ENCODE measurements around the gene SFMBT2. TPM values are rescaled to one million over a fixed set of nuclear protein-coding genes. Genes with fewer than 3 reads are reported as not detected.

The SFMBT2 gene
- total and polyA plus RNA-seq, 2 of the 4 experiments (the other 2 are of a cell fraction) = 0.70 to 1.3 TPM

GRCh38 chr10:7159517-7159916, 251.3 kb downstream of the SFMBT2 start:
- CTCF ChIA-PET = no interaction called here
- no peak overlapping the region for H3K4me2 ChIP-seq (ENCODE audit: low read depth, low read length)
- H3K4me3 ChIP-seq (ENCODE audit: insufficient read depth, low read depth, low read length) = no peak overlapping the region
- no TSS peak for BruUV-seq (replicated peaks)
- no peak overlapping the region for H2BK15ac ChIP-seq (ENCODE audit: low read depth, low read length)
- no peaks in the 10 kb centered on the region for H3K27me3 ChIP-seq (ENCODE audit: control insufficient read depth, insufficient read depth, low read length)
- no peak overlapping the region for H3K4ac ChIP-seq (ENCODE audit: low read depth, low read length)
- dilution Hi-C loops (cut with HindIII; ENCODE audit: low sequenced_read_pairs, unreplicated experiment) (no loop called here), in situ Hi-C loops (cut with MboI; ENCODE audit: low sequenced_read_pairs) (no loop called here), intact Hi-C loops (cut with micrococcal nuclease) (no loop called here)
- no peak overlapping the region for H3K18ac ChIP-seq (ENCODE audit: low read depth, low read length)
- TF ChIP-seq FOS (IDR thresholded peaks at IDR 0.05; ENCODE audit: low read depth, low read length) (no peak), CHD1 (IDR thresholded peaks at IDR 0.05; ENCODE audit: low read depth, low read length) (no peak), RFX5 (IDR thresholded peaks at IDR 0.05; ENCODE audit: low read depth, low read length) (no peak), MXI1 (IDR thresholded peaks at IDR 0.05; ENCODE audit: borderline replicate concordance, low read depth, low read length) (no peak), NFE2L2 (IDR thresholded peaks at IDR 0.05; ENCODE audit: low read depth, low read length) (no peak), ELK1 (IDR thresholded peaks at IDR 0.05; ENCODE audit: borderline replicate concordance, low read depth, low read length) (no peak), SMC3 (IDR thresholded peaks at IDR 0.05; ENCODE audit: low read depth, low read length) (no peak), POLR2A (IDR thresholded peaks at IDR 0.05; ENCODE audit: low read depth, low read length) (no peak), RCOR1 (IDR thresholded peaks at IDR 0.05; ENCODE audit: insufficient replicate concordance, low read length) (no peak)
- no peak overlapping the region for H4K5ac ChIP-seq (ENCODE audit: low read depth, low read length)
- no peaks in the 10 kb centered on the region for H3K9me1 ChIP-seq (ENCODE audit: insufficient read depth, low read length)
- H2BK120ac ChIP-seq (ENCODE audit: low read depth, low read length) = no peak overlapping the region
- H3K23ac ChIP-seq (ENCODE audit: low read depth, low read length) = no peak overlapping the region
- DNase-seq (no peak), ATAC-seq (ENCODE audit: low read depth) (no peak)
- WGBS, 2 experiments (ENCODE audit: extremely low coverage in 2 of 2, insufficient read length in 1 of 2) = no CpG with 5 or more reads among the region's 5 CpGs
- peaks cover 1% of the 10 kb centered on the region; the same call in 1 of the 2 replicates for H3K36me3 ChIP-seq (ENCODE audit: control insufficient read depth, insufficient read depth, low read length)
- no peak overlapping the region for H2AK5ac ChIP-seq (ENCODE audit: low read depth, low read length)
- POLR2A ChIA-PET (ENCODE audit: unreplicated experiment) = no interaction called here
- H3K9ac ChIP-seq (ENCODE audit: low read depth, low read length) = no peak overlapping the region
- no peaks in the 10 kb centered on the region for H3K9me3 ChIP-seq (ENCODE audit: control insufficient read depth, insufficient read depth, low read length)
- no peak overlapping the region for H2AFZ ChIP-seq (replicated peaks; ENCODE audit: low read length, poor library complexity)
- no peaks in the 10 kb centered on the region for H3K4me1 ChIP-seq (ENCODE audit: control insufficient read depth, insufficient read depth, low read length)
- H2AK9ac ChIP-seq (replicated peaks; ENCODE audit: low read depth, low read length, poor library complexity) = no peak overlapping the region
- H4K91ac ChIP-seq (ENCODE audit: insufficient read depth, low read depth, low read length) = no peak overlapping the region
- no peak overlapping the region for H3K27ac ChIP-seq (ENCODE audit: insufficient read depth, low read length)
- no peak overlapping the region for H2BK5ac ChIP-seq (ENCODE audit: low read depth, low read length, poor library complexity, severe bottlenecking)
- H3K56ac ChIP-seq (ENCODE audit: extremely low read depth, insufficient read depth, low read length) = no peak overlapping the region
- no peaks in the 10 kb centered on the region for H4K20me1 ChIP-seq (ENCODE audit: insufficient read depth, low read length)
- H3K79me1 ChIP-seq (ENCODE audit: low read depth in 1 of 2, low read length in 2 of 2) = no peaks in the 10 kb centered on the region
- no peak overlapping the region for H4K8ac ChIP-seq (ENCODE audit: low read depth in 2 of 2, low read length in 2 of 2)
- no peak overlapping the region for H3K14ac ChIP-seq (replicated peaks; ENCODE audit: low read depth, low read length)
- no peak overlapping the region for H2BK20ac ChIP-seq (ENCODE audit: low read depth, low read length)

Measured in IMR-90 (cell line).